Left hindlimb (tissue), 1 donor: ENCODE measurements around the gene TNS1.

Experiments used
- DNase-seq: peaks from one replicate; pipeline ENCODE4 v3.0.0-alpha.2; 2018

The TNS1 gene

DNA sequence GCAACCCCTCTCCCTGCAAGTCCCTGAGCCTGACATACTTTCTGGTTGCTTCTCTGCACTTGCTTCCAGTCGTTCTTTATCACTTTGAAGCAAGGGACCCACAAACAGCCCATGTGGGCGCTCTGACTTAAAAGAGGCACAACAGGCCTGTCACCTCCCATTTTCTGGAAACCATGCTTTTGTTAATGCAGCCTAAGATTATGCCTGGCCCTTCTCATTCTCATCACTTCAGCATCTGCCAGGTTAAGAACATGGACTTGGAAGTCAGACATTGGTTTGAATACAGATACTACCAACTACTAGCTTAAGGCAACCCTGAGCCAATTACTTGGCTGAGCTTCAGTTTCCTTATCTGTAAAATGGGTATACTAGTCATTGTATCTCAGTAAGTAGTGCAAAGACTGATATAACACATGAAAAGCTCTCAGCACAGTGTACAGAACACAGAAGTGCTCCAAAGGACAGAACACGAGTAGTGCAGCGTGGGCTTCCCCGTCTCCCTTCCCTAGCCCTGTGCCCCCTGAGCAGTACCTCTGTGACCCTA, 141.4 kb downstream of the TNS1 start:
- no peak for DNase-seq

DNA sequence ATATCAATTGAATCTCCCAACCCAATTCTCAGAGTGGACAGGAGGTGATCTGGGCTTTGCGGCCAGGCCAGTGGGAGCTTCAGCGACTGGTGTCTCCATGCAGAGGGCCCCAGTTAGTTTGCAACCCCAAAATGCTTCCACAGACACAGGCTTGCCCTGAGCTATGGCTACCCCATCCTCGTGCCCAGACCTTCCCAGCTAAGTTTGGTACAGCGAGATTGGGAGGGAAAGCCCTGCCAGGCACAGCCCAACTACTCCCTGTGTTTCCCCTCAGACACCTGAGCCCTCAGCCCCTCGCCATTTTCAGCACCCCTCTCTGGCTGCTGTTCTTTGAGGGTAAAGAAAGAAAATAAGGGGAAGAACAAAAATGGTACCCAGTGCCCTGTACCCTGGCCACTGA, 142.9 kb downstream of the TNS1 start:
- no peak for DNase-seq

DNA sequence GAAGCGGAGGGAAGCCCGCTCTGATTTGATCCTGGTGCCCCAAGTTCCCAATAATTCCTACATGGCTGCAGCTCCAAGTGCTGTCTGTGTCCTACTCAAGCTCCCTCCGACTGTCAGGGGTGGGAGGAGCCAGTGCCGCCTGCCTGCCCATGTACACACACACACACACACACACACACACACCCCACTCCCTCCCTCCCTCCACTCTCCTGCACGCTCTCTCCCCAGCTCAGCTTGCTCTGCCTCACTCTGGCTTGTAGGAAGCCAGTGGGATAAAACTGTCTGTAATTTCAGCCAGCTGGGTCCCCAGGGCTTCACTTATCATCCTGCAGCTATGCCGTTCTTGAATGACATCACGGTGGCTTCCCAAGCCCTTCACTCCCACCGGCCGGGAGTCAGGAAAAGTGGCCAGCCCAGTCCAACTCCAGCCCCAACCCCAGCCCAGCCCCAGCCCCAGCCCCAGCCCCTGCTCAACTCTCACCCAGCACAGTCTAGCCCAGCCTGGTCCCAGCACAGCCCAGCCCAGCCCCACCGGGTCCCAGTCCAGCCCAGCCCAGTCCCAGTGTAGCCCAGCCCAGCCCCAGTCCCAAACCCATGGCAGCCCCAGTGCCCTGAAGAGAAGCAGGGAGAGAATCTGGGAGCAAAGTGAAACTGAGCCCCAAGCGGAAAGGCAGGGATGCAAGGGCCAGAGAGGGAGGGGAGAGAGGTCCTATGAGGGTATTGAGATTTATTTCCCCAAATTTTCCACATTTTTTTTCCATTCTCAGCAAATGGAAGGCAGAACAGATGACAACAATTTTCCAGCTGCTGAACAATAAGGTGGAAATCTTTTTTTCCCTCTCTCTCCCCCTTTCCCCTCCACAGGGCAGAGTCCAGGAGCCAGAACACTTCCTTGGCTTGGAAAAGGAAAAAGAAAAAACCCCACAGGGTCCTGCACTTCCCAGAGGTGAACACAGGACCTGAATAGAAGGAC, 144.0 kb downstream of the TNS1 start:
- peak; percentile 96 for DNase-seq

DNA sequence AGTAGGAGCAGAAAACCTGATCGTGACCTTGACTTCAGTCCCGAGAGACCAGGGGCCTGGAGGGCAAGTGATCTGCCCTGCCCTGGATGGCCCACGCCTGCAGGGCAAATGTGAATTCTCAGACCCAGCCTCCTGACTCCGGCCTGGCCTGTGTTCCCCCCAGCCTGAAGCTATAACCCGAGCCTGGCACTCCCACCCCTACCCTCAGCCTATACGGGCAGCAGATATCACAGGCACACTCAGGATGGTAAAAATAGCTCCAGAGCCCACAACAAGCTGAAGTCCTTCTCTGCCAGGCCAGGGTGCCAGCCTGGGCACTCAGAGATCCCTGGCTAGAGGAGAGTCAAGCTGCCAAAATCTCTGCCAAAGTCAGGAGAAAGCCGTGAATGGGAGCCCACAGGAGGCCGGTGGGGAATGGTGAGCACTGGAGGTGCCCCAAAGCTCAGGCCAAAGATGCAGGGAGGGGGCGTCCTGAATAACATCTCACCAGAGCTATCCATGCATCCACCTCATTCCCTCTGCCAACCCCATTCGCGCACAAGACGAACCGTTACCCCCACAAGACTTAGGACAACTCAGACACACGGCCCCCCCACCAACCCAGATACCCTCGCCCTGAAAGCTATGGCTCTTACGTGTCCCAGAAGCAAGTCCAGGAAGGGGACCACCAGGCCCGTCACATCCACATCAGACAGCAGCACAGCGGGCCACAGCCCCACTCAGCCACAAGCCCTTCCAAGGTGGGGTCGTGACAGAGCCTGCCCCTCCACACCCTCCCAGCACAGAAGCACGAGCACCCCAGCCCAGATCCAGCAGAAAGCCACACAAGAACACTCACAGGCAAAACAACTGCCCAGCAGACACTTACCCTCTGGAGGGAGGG, 144.9 kb downstream of the TNS1 start:
- DNase-seq: peak; percentile 37

DNA sequence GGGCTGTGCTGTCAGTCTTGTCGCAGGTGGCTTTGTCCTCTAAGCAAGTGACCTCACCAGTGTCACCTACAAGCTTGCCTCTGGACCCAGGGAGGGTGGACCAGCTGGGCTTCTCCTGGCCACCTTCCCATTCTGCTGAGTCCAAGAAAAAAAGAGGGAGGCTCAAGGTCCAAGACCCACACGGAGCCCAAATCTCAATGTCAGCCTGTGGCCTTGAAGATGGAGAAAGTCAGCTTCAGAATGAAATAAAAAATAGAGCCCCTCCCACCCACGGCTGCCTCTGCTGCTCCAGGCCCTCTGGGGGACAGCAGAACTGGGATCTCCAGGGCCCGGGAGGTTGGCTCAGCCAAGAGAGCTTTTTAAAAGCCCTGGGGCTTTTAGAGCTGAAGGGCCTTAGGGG, 145.9 kb downstream of the TNS1 start:
- peak; percentile 30 for DNase-seq

DNA sequence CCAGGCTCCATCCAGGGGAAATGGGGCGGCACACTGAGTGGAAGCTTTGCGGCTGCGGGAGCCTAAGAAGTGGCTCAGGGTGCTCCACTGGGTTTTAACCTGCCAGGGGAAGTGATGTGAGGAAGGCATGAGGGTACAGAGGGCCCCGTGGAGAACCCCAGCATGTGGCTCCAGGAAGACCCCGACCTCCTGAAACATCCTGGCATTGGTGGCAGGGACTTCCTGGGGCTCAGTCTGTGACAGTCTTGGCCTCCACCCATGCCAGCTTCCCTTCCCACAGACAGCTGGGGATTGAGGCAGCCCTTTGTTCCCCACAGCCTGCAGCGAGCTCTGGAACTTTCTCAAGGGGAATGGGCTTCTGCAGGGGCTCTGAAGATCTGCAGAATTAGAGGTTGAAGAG, 146.6 kb downstream of the TNS1 start:
- DNase-seq: no peak

DNA sequence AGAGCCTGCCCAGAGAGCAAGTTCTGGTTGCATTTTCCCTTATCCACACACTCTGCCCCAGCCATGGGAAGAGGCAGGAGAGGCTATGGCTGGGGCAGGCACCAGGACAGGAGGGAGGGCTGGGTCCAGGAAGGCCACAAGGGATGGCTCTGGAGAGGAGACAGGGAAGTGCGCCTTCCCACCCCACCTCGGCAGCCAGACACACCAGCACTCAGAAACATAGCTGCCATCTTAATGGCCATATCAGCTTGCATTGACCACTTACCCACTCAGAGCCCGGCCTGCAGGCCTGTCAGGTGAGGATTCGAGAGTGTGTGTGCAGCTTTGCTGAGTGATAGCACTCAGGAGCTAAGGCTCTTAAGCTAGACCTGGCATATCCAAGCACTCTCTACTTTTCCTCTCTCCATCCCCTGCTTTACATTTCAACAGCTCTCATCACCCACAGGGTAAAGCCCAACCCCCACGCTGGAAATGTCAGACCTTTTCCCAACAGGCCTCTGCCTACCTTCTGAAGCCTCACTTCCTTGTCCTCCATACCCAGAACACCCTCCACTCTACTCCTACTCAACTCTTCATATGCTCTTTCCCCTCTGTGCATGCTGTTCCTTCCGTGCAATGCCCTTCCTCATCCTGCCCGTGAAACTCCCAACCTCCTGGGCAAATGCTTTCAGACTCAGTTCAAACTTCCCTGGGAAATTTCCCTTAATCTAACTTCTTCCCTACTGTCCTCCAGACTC, 147.9 kb downstream of the TNS1 start:
- no peak for DNase-seq

DNA sequence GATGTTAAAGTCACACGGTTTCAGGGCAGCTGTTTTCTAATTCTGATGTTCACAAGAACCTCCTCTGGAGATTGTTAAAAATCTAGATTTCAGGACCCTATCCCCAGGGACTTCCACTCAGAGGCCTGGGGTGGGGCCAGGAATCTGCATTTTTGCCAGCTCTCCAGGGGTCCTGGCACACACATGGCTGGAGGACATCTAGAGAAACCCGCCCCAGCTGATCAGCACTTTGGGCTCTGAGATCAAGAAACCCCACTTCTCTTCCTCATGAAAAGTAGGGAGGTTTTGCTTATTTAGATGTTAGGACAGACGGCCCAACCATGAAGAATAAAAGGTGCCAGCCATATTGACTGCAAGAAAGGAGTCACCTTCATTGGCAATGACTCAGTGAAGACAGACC, 148.8 kb downstream of the TNS1 start:
- no peak for DNase-seq

DNA sequence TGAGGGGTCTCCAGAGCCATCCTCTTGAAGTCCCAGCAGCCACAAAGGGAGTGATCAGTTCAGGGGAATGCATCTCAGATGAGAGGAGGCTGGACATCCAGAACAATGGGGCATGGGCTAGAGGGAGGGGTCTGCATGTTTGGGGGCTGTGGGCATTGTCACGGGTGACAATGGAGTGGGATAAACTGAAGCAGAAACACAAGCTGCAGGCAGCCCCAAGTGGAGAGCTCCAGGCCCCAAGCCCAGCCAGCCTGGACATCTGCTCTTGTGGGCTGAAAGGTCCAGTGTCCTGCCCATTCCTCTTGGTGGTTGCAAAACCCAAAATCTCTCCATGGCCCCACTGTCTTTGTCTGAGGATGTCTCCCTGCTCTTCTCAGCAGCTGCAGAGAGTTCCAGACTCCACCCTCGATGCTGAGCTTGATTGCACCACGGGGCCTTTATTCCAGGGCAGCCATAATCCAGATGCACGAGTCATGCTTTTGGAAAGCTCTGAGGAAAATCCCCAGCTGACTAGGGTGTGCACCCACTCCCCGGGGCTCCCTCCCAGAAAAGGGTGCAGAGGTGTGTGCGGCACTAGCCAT, 149.4 kb downstream of the TNS1 start:
- DNase-seq: no peak

DNA sequence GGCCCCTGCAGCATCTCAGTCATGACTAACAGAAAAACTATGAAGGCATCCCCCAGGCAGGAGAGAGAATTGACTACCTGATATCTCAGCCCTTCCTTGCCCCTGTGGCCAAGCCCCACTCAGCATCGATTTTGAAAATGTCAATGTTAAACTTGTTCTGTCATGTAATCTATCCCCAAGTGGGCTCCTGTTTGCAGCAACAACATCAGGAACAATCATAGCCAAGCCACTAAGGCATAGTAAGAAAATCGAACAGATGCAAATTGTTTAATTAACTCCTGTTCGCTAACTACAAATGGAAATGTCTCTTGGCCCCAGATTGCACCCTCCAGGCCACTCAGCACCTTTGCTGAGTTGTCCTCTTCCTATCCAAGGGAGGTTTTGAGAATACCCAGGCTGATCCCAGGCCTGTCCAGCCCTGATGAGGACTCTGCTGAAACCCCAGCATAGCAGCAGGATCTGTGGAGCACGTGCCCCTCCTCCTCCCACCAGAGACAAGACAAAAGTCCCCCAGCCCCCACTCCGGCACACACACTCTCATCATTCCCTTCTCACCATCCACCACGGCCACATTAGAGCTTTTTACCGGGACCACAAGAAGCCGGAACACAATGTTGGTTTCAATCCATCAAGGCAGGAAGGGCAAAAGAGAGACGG, 150.1 kb downstream of the TNS1 start:
- DNase-seq: no peak

DNA sequence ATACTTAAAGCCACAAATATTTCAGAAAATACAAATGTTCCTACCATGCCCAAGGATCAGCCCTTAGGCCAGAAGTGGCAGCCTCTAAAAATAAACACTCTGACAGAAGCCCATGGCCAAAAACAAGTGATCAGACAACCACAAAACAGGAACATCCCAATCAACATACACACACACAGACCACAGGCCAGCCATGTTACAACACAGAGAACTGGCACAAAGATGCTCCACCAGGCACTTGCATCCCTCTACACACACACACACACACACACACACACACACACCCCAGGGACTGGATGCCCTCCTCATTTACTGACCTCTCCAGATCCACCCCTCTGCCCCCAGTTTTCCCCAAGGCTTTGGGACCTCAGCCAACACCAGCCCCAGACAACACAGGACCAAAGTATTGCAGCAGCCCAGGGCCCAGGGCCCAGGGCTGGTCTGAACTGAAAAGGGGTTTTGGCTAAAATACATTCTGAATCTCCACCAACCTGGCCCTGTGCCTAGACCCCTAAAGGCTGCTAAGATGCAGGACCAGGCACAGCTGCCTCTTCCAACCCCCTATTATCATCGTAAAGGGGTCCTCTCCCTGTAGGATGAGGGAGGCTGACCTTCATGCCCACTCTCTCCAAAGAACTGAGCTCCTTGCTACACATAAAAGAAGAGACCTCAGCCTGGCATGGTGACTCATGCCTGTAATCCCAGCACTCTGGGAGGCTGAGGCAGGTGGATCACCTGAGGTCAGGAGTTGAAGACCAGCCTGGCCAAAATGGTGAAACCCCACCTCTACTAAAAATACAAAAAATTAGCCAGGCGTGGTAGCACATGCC, 151.4 kb downstream of the TNS1 start:
- DNase-seq: peak; percentile 72

DNA sequence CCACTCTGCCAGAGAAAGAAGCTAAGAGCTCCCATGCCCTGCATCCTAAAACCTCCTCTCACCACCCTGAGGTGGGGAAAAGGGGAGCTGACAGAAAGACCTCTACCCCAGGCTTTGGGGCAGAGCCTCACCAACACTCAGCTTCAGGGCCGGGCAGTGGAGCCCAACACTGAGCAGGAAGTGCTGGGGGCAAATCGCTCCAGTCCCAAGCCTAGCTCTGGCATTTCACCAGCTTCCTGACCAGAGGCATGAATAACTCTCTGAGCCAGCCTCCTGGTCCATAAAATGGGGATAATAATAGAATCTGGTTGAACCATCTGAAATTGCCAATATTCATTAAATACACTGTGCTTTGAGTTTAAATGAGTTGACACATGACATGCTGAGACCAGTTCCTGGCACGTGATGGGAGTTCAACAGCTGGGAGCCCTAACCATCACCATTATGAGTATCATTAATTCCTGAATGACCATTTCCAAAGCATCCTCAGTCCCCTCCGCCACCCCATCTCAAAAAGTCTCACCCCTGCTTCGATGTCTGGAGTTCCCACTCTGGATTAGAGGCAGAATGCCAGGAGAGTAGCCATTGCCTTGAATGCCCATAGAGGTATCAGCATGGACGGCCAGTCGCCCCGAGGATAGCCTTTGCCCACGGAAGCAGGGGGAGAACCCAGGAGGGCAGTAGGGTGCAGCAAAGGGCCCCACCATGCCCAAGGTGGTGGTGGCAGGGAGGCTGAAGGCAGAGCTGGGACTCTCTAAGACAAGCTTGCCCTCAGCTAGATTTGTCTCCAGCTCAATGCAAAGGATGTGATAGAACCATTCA, 153.4 kb downstream of the TNS1 start:
- no peak for DNase-seq

DNA sequence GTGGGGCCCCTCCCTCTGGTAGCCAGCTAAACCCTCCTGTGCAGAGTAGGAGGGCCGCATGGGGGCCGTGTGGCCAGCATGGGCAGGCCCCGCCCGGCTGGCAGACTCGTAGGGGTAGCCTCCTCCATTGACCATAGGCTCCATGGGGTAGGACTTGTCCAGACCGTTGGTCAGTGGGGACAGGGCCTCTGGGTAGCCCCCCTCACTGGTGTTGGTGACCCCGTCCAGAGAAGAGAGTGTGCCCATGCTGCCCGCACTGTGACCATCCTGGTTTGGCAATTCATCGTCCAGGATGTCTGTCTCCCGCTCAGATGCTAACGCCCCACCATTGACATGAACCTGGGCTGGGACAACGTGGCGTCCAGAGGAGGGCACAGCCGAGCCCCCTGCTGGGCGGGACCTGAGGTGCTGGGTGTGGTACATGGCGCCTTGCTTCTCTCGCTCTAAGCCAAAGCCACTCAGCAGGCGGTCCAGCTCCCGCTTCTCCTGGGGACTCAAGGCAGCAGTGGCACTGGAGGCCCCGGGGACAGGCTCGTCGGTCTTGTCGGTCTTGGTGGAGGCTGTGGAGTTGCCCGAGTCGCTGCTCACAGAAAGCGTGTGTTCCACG, 154.3 kb downstream of the TNS1 start:
- peak; percentile 32 for DNase-seq

DNA sequence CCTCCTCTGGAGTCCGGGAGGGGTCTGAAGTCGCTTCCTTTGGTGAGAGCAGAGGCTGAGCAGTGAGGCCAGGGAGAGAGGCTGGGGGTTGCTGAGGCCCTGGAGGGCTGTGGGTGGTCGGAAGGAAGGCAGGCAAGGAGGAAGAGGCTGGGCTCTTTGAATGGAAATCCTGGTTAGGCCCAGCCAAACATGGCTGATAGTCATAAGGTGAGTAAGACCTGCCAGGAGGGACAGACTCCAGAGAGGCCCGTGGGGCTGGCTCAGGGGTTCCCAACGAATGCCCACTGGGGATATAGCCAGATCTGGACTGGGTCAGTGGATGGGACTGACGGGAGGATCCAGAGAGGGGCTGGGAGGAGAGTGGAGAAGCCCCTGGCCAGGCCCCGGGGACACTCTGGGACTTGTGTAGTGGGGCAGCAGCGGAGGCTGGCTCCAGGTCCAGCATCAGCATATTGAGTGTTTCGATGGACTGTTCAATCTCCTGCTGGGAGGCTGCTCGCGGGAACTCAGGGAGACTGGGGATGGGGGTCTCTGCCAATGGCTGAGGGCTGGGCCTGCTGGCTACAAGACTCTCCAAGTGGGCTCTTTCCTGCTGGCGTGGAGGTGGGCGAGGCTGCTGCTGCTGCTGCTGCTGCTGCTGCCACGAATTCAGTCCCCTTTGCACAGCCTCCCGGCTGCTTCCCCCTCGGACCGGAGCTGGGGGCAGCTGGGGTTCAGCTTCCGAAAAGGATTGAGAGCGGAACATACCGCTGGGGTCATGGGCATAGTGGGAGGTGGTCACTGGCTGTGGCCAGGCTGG, 155.0 kb downstream of the TNS1 start:
- DNase-seq: peak; percentile 28

DNA sequence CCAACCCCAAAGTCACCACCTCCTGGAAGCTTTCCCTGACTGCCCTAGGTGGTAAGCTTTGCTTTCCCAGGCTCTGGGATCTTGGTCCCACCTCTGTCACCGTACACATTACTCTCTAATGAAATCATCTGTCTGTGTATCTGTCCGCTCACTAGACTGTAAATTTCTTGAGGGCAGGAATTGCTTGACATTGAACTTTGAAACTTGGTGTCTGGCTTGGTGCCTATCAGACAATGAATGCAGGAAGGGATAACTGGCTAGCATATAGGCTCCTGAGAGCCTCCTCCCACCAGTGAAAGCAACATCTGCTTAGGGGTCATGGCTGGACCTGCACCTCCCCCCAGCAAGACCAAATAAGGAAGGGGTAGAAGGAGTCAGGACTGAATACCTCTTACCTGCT, 155.7 kb downstream of the TNS1 start:
- no peak for DNase-seq

DNA sequence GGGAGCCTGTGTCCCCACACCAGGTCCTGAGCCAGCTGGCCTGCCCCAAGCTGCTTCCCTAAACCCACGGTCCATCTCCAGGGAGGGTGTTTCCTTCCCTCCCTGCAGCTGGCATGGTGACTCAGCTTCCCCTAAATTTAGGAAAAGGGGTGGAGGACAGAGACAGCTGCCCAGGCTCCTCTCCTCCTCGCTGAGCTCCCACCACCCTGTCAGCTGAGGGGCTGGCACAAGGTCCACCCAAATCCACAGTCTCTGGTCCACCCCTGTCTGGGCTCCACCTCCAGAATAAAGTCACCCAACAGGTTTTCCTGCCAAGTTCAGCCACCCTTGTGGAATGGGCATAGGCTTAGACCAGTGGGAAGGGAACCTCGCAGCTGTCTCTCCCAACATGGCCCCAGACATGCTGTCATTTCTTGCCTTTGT, 156.5 kb downstream of the TNS1 start:
- peak; percentile 48 for DNase-seq

DNA sequence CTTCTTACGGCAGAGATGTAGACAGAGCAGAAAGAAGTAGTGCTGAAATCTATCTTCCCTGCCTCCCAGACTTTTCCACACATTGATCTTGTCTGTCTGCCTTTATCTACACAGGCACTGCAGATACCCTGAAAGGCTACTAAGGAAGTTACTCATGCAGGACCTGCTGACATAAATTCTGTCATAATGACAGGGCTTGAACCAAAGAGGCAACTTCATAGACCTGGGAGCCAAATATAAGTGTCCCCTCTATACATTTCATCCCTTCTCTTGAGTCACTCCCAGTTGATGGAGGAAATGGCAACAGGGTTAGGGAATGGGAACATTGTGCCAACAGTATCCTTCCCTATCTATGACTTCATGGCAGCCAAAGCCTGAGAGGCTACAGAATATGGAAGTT, 157.5 kb downstream of the TNS1 start:
- DNase-seq: no peak

DNA sequence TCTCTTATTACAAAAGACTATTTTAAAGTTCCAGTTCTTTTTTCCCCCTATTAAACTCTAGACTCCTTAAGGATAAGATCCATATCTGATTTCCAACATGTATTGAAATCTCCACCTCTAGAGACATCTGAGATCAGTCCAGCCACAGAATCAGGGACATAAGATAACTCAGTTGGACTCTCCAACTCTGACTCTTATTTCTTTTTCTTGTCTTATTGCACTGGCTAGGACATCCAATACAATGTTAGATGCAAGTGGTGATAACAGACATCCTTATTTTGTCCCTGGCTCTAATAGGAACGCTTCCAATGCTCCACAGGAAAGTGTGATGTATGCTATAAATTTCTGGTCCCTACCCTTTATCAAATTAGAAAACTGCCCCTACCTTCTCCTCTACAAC, 158.1 kb downstream of the TNS1 start:
- DNase-seq: no peak

DNA sequence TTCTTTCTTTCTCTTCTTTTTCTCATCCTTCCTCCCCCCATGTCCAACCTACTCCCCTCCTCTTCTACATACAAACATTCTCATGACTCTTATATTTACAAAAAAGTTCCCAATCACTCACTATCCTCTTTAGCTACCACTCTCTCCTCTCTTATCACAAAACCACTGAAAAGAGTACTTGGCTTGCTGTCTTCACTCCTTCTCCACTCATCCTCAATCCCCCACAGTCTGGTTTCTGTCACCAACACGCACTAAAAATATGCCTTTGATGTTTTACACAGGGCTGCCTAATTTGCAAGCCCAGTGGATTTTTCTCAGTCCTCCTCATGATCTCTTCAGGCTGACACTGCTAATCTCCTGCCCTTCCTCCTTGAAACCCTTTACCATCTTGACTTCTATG, 159.5 kb downstream of the TNS1 start:
- DNase-seq: no peak
